HG03095 (cell line): ENCODE measurements around the gene TBX4.
"Not testable (repeated sequence)": the region's sequence is repeated elsewhere in the genome, so short reads cannot be mapped to it uniquely, and the experiment has no call there.

ENCODE experiments used
- ATAC-seq: cut with Tn5 transposase; IDR thresholded peaks from one replicate; pipeline ENCODE4 v1.9.1; 2021; ENCODE audit warnings: moderate library complexity; ENCODE audit not compliant: unreplicated experiment

Gene TBX4

DNA sequence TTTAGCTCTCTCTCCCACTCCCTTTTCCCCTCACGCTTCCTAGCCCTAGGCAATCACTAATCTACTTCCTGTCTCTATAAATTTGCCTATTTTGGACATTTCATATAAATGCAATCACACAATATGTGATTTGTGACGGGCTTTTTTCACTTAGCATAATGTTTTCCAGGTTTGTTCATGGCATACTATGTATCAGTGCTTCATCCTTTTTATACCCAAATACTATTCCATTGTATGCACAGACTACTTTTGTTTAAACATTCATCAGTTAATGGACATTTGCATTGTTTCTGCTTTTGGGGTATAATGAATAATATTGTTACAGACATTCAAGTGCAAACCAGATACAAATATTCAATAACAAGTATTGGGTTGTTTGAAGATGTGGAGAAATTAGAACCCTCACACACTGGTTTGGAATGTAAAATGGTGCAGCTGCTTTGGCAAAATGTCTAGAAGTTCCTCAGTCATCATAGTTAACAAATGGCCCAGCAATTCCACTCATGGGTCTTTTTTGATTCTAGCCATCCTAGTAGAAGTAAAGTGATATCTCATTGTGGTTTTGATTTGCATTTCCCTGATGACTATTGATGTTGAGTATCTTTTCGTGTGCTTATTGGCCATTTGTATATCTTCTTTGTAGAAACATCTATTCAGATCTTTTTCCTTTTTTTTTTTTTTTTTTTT lies 67.7 kb downstream of the TBX4 start:
- ATAC-seq = no peak

GRCh38 chr17:61520897-61521296 lies 68.7 kb downstream of the TBX4 start:
- no peak for ATAC-seq

DNA sequence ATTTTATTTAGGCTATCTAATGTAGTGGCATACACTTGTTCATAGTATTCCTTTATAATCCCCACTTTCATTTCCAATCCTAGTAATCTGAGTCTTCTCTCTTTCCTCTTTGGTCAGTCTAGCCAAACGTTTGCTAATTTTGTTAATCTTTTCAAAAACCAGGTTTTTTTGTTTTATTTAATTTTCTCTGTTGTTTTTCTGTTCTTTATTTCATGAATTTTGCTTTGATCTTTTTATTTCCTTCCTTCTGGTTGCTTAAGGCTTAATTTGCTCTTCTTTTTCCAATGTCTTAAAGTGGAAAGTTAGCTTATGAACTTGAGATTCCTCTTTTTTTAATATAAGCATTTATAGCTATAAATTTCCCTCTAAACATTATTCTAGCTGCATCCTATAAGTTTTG lies 69.9 kb downstream of the TBX4 start:
- no peak for ATAC-seq

- no peak for ATAC-seq
These were observed 72.1 kb downstream of the TBX4 start for GRCh38 chr17:61524319-61524718.

DNA sequence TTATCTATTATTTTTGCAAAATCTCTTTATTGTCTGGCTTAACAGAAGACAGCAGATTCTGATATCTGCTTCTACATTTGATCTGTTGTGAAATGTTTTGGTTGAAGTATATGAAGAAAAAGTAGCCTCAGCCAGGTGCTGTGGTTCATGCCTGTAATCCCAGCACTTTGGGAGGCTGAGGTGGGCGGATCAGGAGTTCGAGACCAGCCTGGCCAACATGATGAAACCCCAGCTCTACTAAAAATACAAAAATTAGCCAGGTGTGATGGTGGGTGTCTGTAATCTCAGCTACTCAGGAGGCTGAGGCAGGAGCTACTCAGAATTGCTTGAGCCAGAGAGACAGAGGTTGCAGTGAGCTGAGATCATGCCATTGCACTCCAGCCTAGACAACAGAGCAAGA lies 75.2 kb downstream of the TBX4 start:
- not testable (repeated sequence) for ATAC-seq

GRCh38 chr17:61528171-61528570 lies 75.9 kb downstream of the TBX4 start:
- ATAC-seq = no peak

DNA sequence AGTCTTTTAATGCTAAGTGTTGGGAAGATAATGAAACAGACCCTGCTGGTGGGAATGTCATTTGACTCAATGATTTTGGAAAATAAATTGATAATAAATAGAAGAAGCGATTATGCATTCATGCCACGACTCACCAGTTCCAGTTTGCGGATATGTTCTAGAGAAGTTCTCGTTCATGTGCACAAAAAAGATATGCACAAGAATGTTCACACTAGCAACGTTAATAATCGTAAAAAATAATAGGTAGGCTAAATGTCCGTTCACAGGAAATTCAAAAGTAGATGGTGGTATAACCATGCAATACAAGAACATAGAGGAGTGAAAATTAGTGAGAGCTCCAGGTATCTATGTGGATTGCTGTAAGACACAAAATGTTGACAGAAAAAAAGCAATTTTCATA lies 79.0 kb downstream of the TBX4 start:
- no peak for ATAC-seq

GRCh38 chr17:61532826-61533225 lies 80.6 kb downstream of the TBX4 start:
- ATAC-seq = no peak

DNA sequence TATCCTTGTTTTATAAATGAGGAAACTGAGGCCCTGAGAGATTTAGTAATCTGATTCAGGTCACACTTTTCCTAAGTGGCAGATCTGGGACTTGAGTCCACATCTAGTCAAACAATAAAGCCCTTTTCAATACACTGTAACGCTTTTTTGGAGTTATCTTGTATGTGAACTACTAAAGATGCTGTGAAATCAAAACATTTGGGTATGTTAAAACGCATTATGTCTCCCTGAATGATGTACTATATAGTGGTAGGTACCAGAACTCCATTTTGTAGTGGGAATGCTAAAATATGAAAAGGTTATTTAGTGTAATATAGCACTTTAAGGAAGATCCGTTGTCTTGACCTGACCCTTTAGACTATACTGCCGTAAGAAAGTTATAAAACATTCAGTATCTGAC lies 81.6 kb downstream of the TBX4 start:
- no peak for ATAC-seq

DNA sequence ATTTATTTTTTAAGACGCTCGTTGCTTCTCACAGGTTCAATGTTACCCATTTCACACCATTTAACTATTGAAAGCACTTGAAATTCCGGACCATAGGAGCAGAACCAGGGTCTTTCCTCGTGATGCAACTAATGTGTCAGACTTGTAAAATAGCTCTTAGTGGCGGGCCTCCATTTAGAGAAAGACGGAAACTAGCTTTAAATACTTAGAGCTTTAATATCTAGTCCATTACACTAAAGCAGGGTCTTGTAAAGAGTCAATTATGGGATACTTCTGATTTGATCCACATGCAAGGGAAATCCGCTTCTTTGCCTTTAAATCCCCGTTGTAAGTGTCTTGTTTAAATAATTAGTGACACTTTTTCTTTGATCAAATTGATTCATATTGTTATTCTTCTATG lies 82.2 kb downstream of the TBX4 start:
- ATAC-seq = no peak
